GM19324 (cell line): Measurements from ENCODE around the gene KMO.

Experiments
- ATAC-seq: cut with Tn5 transposase; IDR thresholded peaks from one replicate; pipeline ENCODE4 v1.9.1; 2021; ENCODE audit warnings: mild to moderate bottlenecking, moderate library complexity; ENCODE audit not compliant: unreplicated experiment, low FRiP score

Gene KMO

GRCh38 chr1:241642593-241642944, 110.4 kb downstream of the KMO start:
- no peak for ATAC-seq

GRCh38 chr1:241644259-241644658, 112.1 kb downstream of the KMO start:
- no peak for ATAC-seq

GRCh38 chr1:241645199-241645598, 113.0 kb downstream of the KMO start:
- ATAC-seq: no peak
